ENCODE results near the gene AAK1.

- TF ChIP-seq CTCF (IDR thresholded peaks at IDR 0.05 in 2 of 3, conservative IDR thresholded peaks at IDR 0.05 in 1 of 3; ENCODE audit: control insufficient read depth in 2 of 3, extremely low read depth in 1 of 3, insufficient read depth in 1 of 3, low read depth in 3 of 3, low read length in 3 of 3) (no peak), BHLHE40 (IDR thresholded peaks at IDR 0.05; ENCODE audit: borderline replicate concordance in 1 of 2, low read depth in 2 of 2, low read length in 1 of 2) (no peak), ELK1 (IDR thresholded peaks at IDR 0.05; ENCODE audit: low read depth, low read length) (no peak), RCOR1 (conservative IDR thresholded peaks at IDR 0.05; ENCODE audit: low read depth, low read length) (no peak), USF2 (IDR thresholded peaks at IDR 0.05; ENCODE audit: borderline replicate concordance, low read depth, low read length) (no peak), NFIC (IDR thresholded peaks at IDR 0.05; ENCODE audit: low read depth, low read length) (no peak), FOS (IDR thresholded peaks at IDR 0.05; ENCODE audit: borderline replicate concordance, extremely low read depth, insufficient read length) (no peak), POLR2A (IDR thresholded peaks at IDR 0.05; ENCODE audit: low read depth, low read length) (no peak), STAT1 (conservative IDR thresholded peaks at IDR 0.05) (no peak), JUND (IDR thresholded peaks at IDR 0.05; ENCODE audit: low read depth, low read length) (no peak), ETV6 (conservative IDR thresholded peaks at IDR 0.05 in 1 of 2, IDR thresholded peaks at IDR 0.05 in 1 of 2; ENCODE audit: borderline replicate concordance in 1 of 2, low read depth in 1 of 2) (no peak), BCLAF1 (IDR thresholded peaks at IDR 0.05) (no peak), SIN3A (IDR thresholded peaks at IDR 0.05; ENCODE audit: low read depth, low read length) (no peak)
These were observed 27.6 kb downstream of the AAK1 start for GRCh38 chr2:69615969-69616368.

Data from GM12878 (cell line).